ENCODE data around the gene H2AZ2. TPM values are rescaled to one million over a fixed set of nuclear protein-coding genes. Genes with fewer than 3 reads are reported as not detected.
A peak's percentile ranks its signal among the peaks of the same experiment; 100 is the strongest.
"Not testable (repeated sequence)": the region's sequence is repeated elsewhere in the genome, so short reads cannot be mapped to it uniquely, and the experiment has no call there.

The H2AZ2 gene
- total RNA-seq, 1 donor from 2014 or later = 217 TPM

GRCh38 chr7:44870780-44871179, 22.9 kb upstream of the H2AZ2 start:
- DNase-seq (ENCODE audit: low read depth in 2 of 2) = not testable (repeated sequence)

GRCh38 chr7:44870336-44870735, 22.4 kb upstream of the H2AZ2 start:
- DNase-seq (ENCODE audit: low read depth in 2 of 2) = not testable (repeated sequence)

GRCh38 chr7:44867073-44867995, 19.4 kb upstream of the H2AZ2 start:
- DNase-seq (ENCODE audit: low read depth in 2 of 2) = peak; percentile 85 to 87

GRCh38 chr7:44861949-44862348, 14.1 kb upstream of the H2AZ2 start:
- DNase-seq (ENCODE audit: low read depth in 2 of 2) = not testable (repeated sequence)

GRCh38 chr7:44858161-44858560, 10.3 kb upstream of the H2AZ2 start:
- no peak for DNase-seq (ENCODE audit: low read depth in 2 of 2)

GRCh38 chr7:44854644-44855364, 6.9 kb upstream of the H2AZ2 start:
- no peak for DNase-seq (ENCODE audit: low read depth in 2 of 2)

- no peak for DNase-seq (ENCODE audit: low read depth in 2 of 2)
Measured at GRCh38 chr7:44853391-44853790, 5.5 kb upstream of the H2AZ2 start.

GRCh38 chr7:44852590-44852989, 4.7 kb upstream of the H2AZ2 start:
- no peak for DNase-seq (ENCODE audit: low read depth in 2 of 2)

GRCh38 chr7:44849885-44850544, 2.1 kb upstream of the H2AZ2 start:
- no peak for DNase-seq (ENCODE audit: low read depth in 2 of 2)

GRCh38 chr7:44849259-44849884, 1.5 kb upstream of the H2AZ2 start:
- no peak for DNase-seq (ENCODE audit: low read depth in 2 of 2)

- peak; percentile 92 for DNase-seq (ENCODE audit: low read depth in 2 of 2)
Measured at GRCh38 chr7:44847509-44847919, 373 bp downstream of the H2AZ2 start.

GRCh38 chr7:44846816-44847508, 925 bp downstream of the H2AZ2 start:
- DNase-seq (ENCODE audit: low read depth in 2 of 2) = no peak

- not testable (repeated sequence) for DNase-seq (ENCODE audit: low read depth in 2 of 2)
Measured at GRCh38 chr7:44846390-44846789, 1.5 kb downstream of the H2AZ2 start.

GRCh38 chr7:44845451-44845850, 2.4 kb downstream of the H2AZ2 start:
- no peak for DNase-seq (ENCODE audit: low read depth in 2 of 2)

- not testable (repeated sequence) for DNase-seq (ENCODE audit: low read depth in 2 of 2)
Measured at GRCh38 chr7:44843440-44843839, 4.4 kb downstream of the H2AZ2 start.

- not testable (repeated sequence) for DNase-seq (ENCODE audit: low read depth in 2 of 2)
Measured at GRCh38 chr7:44842675-44843074, 5.2 kb downstream of the H2AZ2 start.

GRCh38 chr7:44838751-44839150, 9.1 kb downstream of the H2AZ2 start:
- DNase-seq (ENCODE audit: low read depth in 2 of 2) = no peak

GRCh38 chr7:44827567-44827966, 20.3 kb downstream of the H2AZ2 start:
- no peak for DNase-seq (ENCODE audit: low read depth in 2 of 2)

- peak; percentile 33 to 44 for DNase-seq (ENCODE audit: low read depth in 2 of 2)
Measured at GRCh38 chr7:44824894-44825526, 22.9 kb downstream of the H2AZ2 start.

GRCh38 chr7:44823255-44823781, 24.6 kb downstream of the H2AZ2 start:
- DNase-seq (ENCODE audit: low read depth in 2 of 2) = no peak

Data from lung microvascular endothelial cell (primary cell).